Measurements from ENCODE around the gene SRRM4. TPM values are rescaled to one million over a fixed set of nuclear protein-coding genes. Genes with fewer than 3 reads are reported as not detected.

SRRM4 gene
- total RNA-seq, 1 donor, result not detected

GRCh38 chr12:119181202-119181601 is 199.9 kb downstream of the SRRM4 start:
- peak overlapping the region; percentile 61 for H3K4me3 ChIP-seq (ENCODE audit: low read depth, low read length)
- no peak for DNase-seq (ENCODE audit: low read depth)
- TF ChIP-seq CTCF (IDR thresholded peaks at IDR 0.05; ENCODE audit: insufficient read depth, low read depth, low read length), result no peak

GRCh38 chr12:119181944-119182343 is 200.6 kb downstream of the SRRM4 start:
- H3K4me3 ChIP-seq (ENCODE audit: low read depth, low read length), result no peak overlapping the region
- no peak for DNase-seq (ENCODE audit: low read depth)
- TF ChIP-seq CTCF (IDR thresholded peaks at IDR 0.05; ENCODE audit: insufficient read depth, low read depth, low read length), result no peak

- peak; percentile 62 for DNase-seq (ENCODE audit: low read depth)
- no peak for TF ChIP-seq CTCF (IDR thresholded peaks at IDR 0.05; ENCODE audit: insufficient read depth, low read depth, low read length)
- no peak overlapping the region for H3K4me3 ChIP-seq (ENCODE audit: low read depth, low read length)
These were observed 201.6 kb downstream of the SRRM4 start for GRCh38 chr12:119182701-119183493.

- no peak for TF ChIP-seq CTCF (IDR thresholded peaks at IDR 0.05; ENCODE audit: insufficient read depth, low read depth, low read length)
- DNase-seq (ENCODE audit: low read depth), result no peak
- H3K4me3 ChIP-seq (ENCODE audit: low read depth, low read length), result no peak overlapping the region
These were observed 202.8 kb downstream of the SRRM4 start for GRCh38 chr12:119183942-119184695.

- DNase-seq (ENCODE audit: low read depth), result no peak
- no peak overlapping the region for H3K4me3 ChIP-seq (ENCODE audit: low read depth, low read length)
- TF ChIP-seq CTCF (IDR thresholded peaks at IDR 0.05; ENCODE audit: insufficient read depth, low read depth, low read length), result no peak
These were observed 213.9 kb downstream of the SRRM4 start for GRCh38 chr12:119195256-119195655.

- no peak for TF ChIP-seq CTCF (IDR thresholded peaks at IDR 0.05; ENCODE audit: insufficient read depth, low read depth, low read length)
- no peak for DNase-seq (ENCODE audit: low read depth)
- no peak overlapping the region for H3K4me3 ChIP-seq (ENCODE audit: low read depth, low read length)
These were observed 217.1 kb downstream of the SRRM4 start for GRCh38 chr12:119198440-119198839.

Data from fibroblast of villous mesenchyme (primary cell).